ENCODE measurements around the gene PREX1. TPM values are rescaled to one million over a fixed set of nuclear protein-coding genes. Genes with fewer than 3 reads are reported as not detected.

The PREX1 gene
- polyA plus RNA-seq, 1 donor (not counting 4 experiments of a cell fraction or from before 2014, with no cell fraction given), result 0.22 TPM

DNA sequence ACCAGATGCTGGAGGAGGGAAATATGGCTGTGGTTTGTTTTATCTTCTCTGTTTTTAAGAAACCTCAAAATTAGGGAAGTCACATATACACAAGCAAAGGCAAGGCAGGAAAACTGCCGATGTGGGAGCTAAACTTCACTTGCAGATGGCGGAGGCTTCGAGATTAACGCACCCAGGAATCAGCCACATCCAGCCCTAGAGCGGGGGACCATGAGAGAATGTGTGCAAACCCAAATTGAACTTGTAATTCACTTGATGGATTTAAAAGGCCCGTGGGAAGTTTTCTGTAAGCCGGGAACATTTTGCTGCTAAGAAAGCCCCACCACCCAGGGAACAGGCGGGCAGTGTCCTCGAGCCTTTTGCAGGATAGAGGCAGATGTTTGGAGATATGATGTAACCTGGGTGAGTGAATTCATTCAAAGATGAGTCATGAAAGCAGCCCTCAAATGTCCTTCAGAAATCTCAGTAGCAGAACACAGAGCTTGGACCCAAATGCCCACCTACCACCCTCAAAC, 39.9 kb downstream of the PREX1 start:
- H3K9me3 ChIP-seq (ENCODE audit: control insufficient read depth, low read depth, low read length), result no peaks in the 10 kb centered on the region
- H3K4me1 ChIP-seq (ENCODE audit: control insufficient read depth, extremely low read depth, insufficient read depth, low read length), result no peaks in the 10 kb centered on the region
- no peak for DNase-seq (ENCODE audit: low read depth, low spot score)
- dilution Hi-C loops (cut with MboI; ENCODE audit: extremely low pct_ligation_motif_present, low sequenced_read_pairs), result no loop called here
- H4K20me1 ChIP-seq (ENCODE audit: control insufficient read depth, extremely low read depth, insufficient read depth, low read length), result no peaks in the 10 kb centered on the region
- no peak overlapping the region for H3K4me2 ChIP-seq (ENCODE audit: control insufficient read depth, extremely low read depth, insufficient read depth, low read depth, low read length)
- H3K9ac ChIP-seq (ENCODE audit: control insufficient read depth, extremely low read depth, insufficient read depth, low read length), result no peak overlapping the region
- H3K36me3 ChIP-seq (ENCODE audit: control insufficient read depth in 2 of 2, extremely low read depth in 1 of 2, insufficient read depth in 2 of 2, low read length in 2 of 2), result no peaks in the 10 kb centered on the region
- H3K4me3 ChIP-seq (ENCODE audit: control insufficient read depth in 2 of 3, extremely low read depth in 1 of 3, insufficient read depth in 2 of 3, low read depth in 1 of 3, low read length in 3 of 3), result no peak overlapping the region
- no peak overlapping the region for H2AFZ ChIP-seq (ENCODE audit: control insufficient read depth, low read length)
- no peaks in the 10 kb centered on the region for H3K9me1 ChIP-seq (ENCODE audit: control insufficient read depth, extremely low read depth, insufficient read depth, low read length)
- no peaks in the 10 kb centered on the region for H3K79me2 ChIP-seq (ENCODE audit: control insufficient read depth, insufficient read depth, low read length)
- peaks cover 13% of the 10 kb centered on the region for H3K27me3 ChIP-seq (ENCODE audit: control insufficient read depth, extremely low read depth, insufficient read depth, low read length)
- TF ChIP-seq EZH2 (IDR thresholded peaks at IDR 0.05; ENCODE audit: low read length) (no peak), CTCF (optimal IDR thresholded peaks at IDR 0.05 in 1 of 3, IDR thresholded peaks at IDR 0.05 in 1 of 3, conservative IDR thresholded peaks at IDR 0.05 in 1 of 3; ENCODE audit: extremely low read depth in 1 of 3, insufficient read depth in 2 of 3, low read length in 3 of 3) (no peak)
- H3K27ac ChIP-seq (ENCODE audit: control insufficient read depth, insufficient read depth, low read length), result no peak overlapping the region
- FAIRE-seq, result no peak

- TF ChIP-seq CTCF (optimal IDR thresholded peaks at IDR 0.05 in 1 of 3, IDR thresholded peaks at IDR 0.05 in 1 of 3, conservative IDR thresholded peaks at IDR 0.05 in 1 of 3; ENCODE audit: extremely low read depth in 1 of 3, insufficient read depth in 2 of 3, low read length in 3 of 3), result no peak
- TF ChIP-seq EZH2 (IDR thresholded peaks at IDR 0.05; ENCODE audit: low read length), result no peak
- no peak overlapping the region for H2AFZ ChIP-seq (ENCODE audit: control insufficient read depth, low read length)
- H3K9me3 ChIP-seq (ENCODE audit: control insufficient read depth, low read depth, low read length), result no peaks in the 10 kb centered on the region
- H3K9ac ChIP-seq (ENCODE audit: control insufficient read depth, extremely low read depth, insufficient read depth, low read length), result no peak overlapping the region
- peaks cover 13% of the 10 kb centered on the region for H3K27me3 ChIP-seq (ENCODE audit: control insufficient read depth, extremely low read depth, insufficient read depth, low read length)
- H3K79me2 ChIP-seq (ENCODE audit: control insufficient read depth, insufficient read depth, low read length), result no peaks in the 10 kb centered on the region
- H3K4me1 ChIP-seq (ENCODE audit: control insufficient read depth, extremely low read depth, insufficient read depth, low read length), result no peaks in the 10 kb centered on the region
- no peaks in the 10 kb centered on the region for H3K36me3 ChIP-seq (ENCODE audit: control insufficient read depth in 2 of 2, extremely low read depth in 1 of 2, insufficient read depth in 2 of 2, low read length in 2 of 2)
- H3K9me1 ChIP-seq (ENCODE audit: control insufficient read depth, extremely low read depth, insufficient read depth, low read length), result no peaks in the 10 kb centered on the region
- H3K4me3 ChIP-seq (ENCODE audit: control insufficient read depth in 2 of 3, extremely low read depth in 1 of 3, insufficient read depth in 2 of 3, low read depth in 1 of 3, low read length in 3 of 3), result no peak overlapping the region
- H3K27ac ChIP-seq (ENCODE audit: control insufficient read depth, insufficient read depth, low read length), result no peak overlapping the region
- FAIRE-seq, result no peak
- no peak for DNase-seq (ENCODE audit: low read depth, low spot score)
- dilution Hi-C loops (cut with MboI; ENCODE audit: extremely low pct_ligation_motif_present, low sequenced_read_pairs), result no loop called here
- no peak overlapping the region for H3K4me2 ChIP-seq (ENCODE audit: control insufficient read depth, extremely low read depth, insufficient read depth, low read depth, low read length)
- H4K20me1 ChIP-seq (ENCODE audit: control insufficient read depth, extremely low read depth, insufficient read depth, low read length), result no peaks in the 10 kb centered on the region
These were observed 40.7 kb downstream of the PREX1 start for GRCh38 chr20:48786951-48787705.
